GM20431 (cell line): ENCODE results near the gene KATNB1.

ENCODE experiments used
- in situ Hi-C: fragments of 300-500 bp; cut with MseI, MboI; formaldehyde crosslinking; loops from one replicate; pipeline ENCODE4 v1.15.0; 2020; ENCODE audit warnings: low sequenced_read_pairs; ENCODE audit not compliant: unreplicated experiment

KATNB1 gene, protein sequence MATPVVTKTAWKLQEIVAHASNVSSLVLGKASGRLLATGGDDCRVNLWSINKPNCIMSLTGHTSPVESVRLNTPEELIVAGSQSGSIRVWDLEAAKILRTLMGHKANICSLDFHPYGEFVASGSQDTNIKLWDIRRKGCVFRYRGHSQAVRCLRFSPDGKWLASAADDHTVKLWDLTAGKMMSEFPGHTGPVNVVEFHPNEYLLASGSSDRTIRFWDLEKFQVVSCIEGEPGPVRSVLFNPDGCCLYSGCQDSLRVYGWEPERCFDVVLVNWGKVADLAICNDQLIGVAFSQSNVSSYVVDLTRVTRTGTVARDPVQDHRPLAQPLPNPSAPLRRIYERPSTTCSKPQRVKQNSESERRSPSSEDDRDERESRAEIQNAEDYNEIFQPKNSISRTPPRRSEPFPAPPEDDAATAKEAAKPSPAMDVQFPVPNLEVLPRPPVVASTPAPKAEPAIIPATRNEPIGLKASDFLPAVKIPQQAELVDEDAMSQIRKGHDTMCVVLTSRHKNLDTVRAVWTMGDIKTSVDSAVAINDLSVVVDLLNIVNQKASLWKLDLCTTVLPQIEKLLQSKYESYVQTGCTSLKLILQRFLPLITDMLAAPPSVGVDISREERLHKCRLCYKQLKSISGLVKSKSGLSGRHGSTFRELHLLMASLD

GRCh38 chr16:57735755-57736418 lies at the start of gene KATNB1:
Gene KATNB1, plus strand, starts transcription at chr16:57735770. Its CDS starts 1,474 bp downstream, at chr16:57737244.
- in situ Hi-C loops = no loop called here

DNA sequence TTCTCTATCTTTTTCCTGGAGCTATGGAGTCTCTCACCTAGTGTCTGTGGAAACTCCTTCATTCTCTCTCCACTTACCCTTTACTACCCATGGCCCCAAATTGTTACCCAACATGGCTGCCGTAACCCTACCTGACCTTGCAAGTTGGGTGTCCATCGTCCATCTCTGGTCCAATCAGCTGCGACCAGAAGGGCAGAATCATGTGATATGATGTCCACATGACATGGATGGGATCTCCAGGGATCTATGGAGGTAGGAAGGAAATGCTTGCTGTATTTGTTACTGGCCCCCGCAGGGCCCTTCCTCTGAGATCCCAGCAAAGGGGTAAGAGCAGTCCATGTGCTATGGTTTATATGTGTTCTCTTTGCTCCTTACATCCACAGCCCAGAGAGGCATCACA lies 49.0 kb upstream of the KATNB1 start:
- in situ Hi-C loops = no loop called here

DNA sequence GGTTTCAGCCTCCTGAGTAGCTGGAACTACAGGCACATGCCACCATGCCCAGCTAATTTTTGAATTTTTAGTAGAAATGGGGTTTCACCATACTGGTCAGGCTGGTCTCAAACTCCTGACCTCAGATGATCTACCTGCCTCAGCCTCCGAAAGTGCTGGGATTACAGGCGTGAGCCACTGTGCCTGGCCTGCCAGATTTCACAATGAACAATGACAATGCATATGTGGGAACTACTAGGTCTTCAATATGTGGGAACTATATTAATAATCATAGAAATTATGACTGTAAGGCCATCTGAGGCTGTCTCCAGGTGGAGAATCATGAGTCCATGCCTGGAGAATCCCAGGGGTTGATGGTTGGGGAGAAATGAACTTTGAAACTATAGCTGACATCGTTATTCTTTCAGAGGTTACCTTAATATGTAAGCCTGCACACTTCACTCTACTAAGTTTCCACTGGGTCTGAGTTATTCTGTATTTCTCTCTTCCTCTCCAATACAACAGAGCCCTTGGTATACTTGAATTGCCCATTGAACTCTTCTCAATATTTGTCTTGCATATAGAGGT lies 48.1 kb upstream of the KATNB1 start:
- in situ Hi-C loops = no loop called here

DNA sequence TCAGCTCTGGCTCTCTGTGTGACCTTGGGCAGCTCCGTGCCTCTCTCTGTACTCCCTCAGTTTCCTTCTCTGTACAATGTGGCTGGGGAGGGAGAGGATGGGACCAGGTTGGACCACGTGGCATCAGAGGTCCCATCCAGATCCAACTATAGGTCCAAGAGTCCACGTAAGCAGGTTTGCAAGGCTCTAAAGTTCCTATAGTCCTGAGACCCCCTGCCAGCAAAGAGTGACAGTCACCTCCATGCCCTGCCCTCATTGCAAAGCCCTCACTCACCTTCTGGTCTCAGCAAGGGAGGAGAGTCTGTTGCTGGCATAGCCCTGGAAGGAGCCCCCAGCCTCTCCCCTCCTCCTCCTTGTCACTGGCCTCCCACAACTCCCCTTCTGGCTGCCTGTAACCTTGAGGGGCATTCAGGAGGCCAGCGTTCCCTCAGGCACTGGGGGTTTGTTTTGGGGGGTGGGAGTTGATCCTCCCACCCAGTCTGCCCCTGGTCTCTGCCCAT lies 47.0 kb upstream of the KATNB1 start:
- in situ Hi-C loops = no loop called here

DNA sequence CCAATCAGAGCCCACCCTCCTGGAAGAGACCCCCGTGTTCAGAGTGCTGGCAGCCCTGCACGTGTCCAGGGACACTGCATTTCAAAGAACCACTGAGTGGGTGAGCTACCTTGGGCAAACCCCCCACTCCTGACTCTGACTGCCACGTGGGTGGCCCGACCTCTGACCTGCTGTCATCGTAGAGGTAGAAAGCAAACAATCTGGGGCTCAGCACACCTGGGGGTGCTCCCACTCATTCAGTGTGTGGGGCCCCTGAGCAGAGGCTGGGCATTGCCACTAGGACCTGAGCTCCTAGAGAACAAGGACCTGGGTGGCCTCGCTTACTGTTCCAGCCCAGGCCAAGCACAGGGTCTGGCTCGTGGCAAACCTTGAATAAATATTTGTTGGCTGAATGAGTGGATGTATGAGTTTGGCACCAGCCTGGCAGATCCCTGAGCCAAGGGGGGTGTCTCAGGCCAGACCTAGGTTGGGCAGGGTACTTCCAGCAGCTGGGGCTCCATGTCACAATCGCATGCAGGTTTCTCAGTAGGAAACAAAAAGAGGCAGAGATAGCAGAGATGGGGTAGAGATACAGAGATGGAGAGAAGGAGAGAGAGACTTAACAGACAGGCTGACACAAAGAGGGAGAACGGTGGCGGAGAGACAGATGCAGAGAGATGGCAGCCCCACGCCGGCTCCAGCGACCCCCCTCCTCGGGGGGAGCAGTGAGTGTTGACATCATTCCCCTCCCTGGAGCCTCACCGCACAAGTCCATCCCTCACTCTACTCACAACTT lies 46.4 kb upstream of the KATNB1 start:
- in situ Hi-C loops = no loop called here

GRCh38 chr16:57689762-57690558 lies 45.6 kb upstream of the KATNB1 start:
- in situ Hi-C loops = no loop called here

GRCh38 chr16:57690782-57691471 lies 44.6 kb upstream of the KATNB1 start:
- in situ Hi-C loops = no loop called here

GRCh38 chr16:57692636-57693035 lies 42.9 kb upstream of the KATNB1 start:
- in situ Hi-C loops = no loop called here

DNA sequence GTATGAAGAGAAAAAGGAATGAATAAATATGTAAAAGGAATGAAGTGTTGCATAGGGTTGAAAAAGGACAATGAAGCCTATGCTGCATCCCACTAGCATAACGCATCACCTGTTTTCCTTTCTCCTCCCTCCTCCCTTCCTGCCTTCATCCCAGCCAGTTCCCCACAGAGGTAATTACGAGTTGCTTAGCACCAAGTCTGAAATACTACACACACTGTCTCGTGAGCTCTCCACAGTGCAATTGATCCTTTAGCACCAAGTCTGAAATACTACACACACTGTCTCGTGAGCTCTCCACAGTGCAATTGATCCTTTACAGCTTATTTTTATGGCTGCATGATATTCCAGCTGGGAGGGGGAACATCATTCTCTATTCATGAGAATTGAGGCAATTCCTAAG lies 42.0 kb upstream of the KATNB1 start:
- in situ Hi-C loops = no loop called here

GRCh38 chr16:57694231-57694724 lies 41.3 kb upstream of the KATNB1 start:
- in situ Hi-C loops = no loop called here

GRCh38 chr16:57694725-57695679 lies 40.6 kb upstream of the KATNB1 start, which contains the start of gene DRC7:
Gene DRC7, plus strand, starts transcription at chr16:57694806. Its CDS starts 3,144 bp downstream, at chr16:57697950.
- in situ Hi-C loops = no loop called here

DNA sequence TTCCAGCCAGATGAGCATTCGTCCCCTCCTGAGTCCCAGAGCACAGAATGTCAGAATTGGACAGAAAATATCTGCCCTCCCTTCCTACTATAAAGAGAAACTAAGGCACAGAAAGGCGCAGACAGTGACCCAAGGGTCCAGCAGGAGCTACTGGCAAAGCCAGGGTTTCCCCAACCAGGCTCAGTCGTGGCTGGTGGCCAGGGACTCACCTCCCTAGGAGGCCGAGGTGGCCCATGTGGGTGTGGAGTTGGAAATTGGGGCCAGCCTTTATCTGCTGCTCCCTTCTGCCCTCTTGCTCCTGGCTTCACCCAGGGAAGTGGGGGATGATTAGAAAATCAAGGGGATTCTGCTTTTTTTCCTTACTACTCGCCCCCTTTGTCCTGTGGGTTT lies 39.9 kb upstream of the KATNB1 start:
- in situ Hi-C loops = no loop called here

GRCh38 chr16:57696240-57696639 lies 39.3 kb upstream of the KATNB1 start:
- in situ Hi-C loops = no loop called here

DNA sequence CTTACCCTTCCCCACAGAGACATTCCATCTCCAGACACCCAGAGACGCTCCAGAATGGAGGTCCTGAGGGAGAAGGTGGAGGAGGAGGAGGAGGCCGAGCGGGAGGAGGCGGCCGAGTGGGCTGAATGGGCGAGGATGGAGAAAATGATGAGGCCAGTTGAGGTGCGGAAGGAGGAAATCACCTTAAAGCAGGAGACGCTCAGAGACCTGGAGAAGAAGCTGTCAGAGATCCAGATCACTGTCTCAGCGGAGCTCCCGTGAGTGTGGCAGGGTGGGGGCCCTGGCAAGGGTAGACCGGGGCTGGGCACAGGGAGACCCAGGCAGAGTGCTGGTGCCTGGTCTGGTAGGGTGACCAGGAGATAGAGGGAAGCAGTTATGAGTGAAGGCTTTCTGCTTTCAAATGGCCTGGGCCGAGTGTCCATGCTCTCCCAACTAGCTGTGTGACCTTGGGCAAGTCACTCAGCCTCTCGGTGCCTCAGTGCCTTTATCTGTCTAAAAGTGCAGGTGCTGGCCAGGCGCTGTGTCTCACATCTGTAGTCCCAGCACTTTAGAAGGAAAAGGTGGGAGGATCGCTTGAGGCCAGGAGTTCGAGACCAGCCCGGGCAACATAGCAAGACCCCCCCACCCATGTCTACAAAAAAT lies 37.6 kb upstream of the KATNB1 start:
- in situ Hi-C loops = no loop called here

DNA sequence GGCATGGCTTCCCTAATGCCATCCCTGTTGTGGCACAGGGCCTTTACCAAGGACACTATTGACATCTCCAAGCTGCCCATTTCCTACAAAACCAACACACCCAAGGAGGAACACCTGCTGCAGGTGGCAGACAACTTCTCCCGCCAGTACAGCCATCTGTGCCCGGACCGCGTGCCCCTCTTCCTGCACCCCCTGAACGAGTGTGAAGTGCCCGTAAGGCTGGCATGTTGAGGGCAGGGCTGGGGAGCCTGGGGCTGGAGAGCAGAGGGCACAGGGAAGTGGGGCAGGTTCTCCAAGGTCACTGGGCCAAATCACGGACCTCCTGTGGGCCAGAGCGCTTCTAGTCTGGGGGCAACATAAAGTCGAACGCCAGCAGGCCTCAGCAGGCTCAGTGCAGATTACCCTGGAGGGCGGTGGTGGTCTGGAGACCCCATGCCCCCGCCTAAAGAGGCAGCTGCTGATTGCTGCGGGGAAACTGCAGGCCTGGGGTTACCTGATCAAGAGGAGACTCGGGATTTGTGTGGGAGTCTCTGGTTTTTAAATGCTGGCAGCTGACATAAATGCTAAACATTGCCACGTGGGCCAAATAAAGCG lies 36.7 kb upstream of the KATNB1 start:
- in situ Hi-C loops = no loop called here

GRCh38 chr16:57699481-57699880 lies 36.1 kb upstream of the KATNB1 start:
- in situ Hi-C loops = no loop called here
